H9 (cell line): Measurements from ENCODE around the gene RAB3B. TPM values are rescaled to one million over a fixed set of nuclear protein-coding genes. Genes with fewer than 3 reads are reported as not detected.

Experiments
- DNase-seq: peaks from one replicate; pipeline ENCODE4 v3.0.0-alpha.2; 2017
- H2AFZ ChIP-seq: one replicate; pipeline ENCODE4 v1.6.1; 2013; ENCODE audit warnings: mild to moderate bottlenecking, low read length, control low read depth, moderate library complexity
- H2AK5ac ChIP-seq: 2 replicates; pipeline ENCODE4 v1.6.1; 2013; ENCODE audit warnings: low read length, control low read depth, mixed read lengths; ENCODE audit not compliant: insufficient read length
- H2BK120ac ChIP-seq: one replicate; pipeline ENCODE4 v1.6.1; 2013; ENCODE audit warnings: low read depth, mild to moderate bottlenecking, low read length, control low read depth, inconsistent platforms; ENCODE audit not compliant: poor library complexity, severe bottlenecking
- H2BK12ac ChIP-seq: 2 replicates; pipeline ENCODE4 v1.6.1; 2013; ENCODE audit warnings: low read length, control low read depth, mixed read lengths, low read depth; ENCODE audit not compliant: insufficient read length
- H2BK15ac ChIP-seq: 2 replicates; pipeline ENCODE4 v1.6.1; 2013; ENCODE audit warnings: low read depth, low read length, control low read depth
- H2BK20ac ChIP-seq: one replicate; pipeline ENCODE4 v1.6.1; 2013; ENCODE audit warnings: low read depth, mild to moderate bottlenecking, low read length, control low read depth, inconsistent platforms; ENCODE audit not compliant: poor library complexity, severe bottlenecking
- H2BK5ac ChIP-seq: 2 replicates; pipeline ENCODE4 v1.6.1; 2013; ENCODE audit warnings: low read length, control low read depth, mixed read lengths; ENCODE audit not compliant: insufficient read length
- H3K14ac ChIP-seq: 2 replicates; pipeline ENCODE4 v1.6.1; 2013; ENCODE audit warnings: low read length, control low read depth; ENCODE audit not compliant: insufficient read depth
- H3K18ac ChIP-seq: 2 replicates; pipeline ENCODE4 v1.6.1; 2013; ENCODE audit warnings: low read depth, mild to moderate bottlenecking, mixed read lengths, low read length, control low read depth; ENCODE audit not compliant: insufficient read length
- H3K23ac ChIP-seq: 2 replicates; pipeline ENCODE4 v1.6.1; 2013; ENCODE audit warnings: low read length, control low read depth, mixed read lengths, low read depth; ENCODE audit not compliant: insufficient read length
- H3K23me2 ChIP-seq: 2 replicates; pipeline ENCODE4 v1.6.1; 2013; ENCODE audit warnings: low read depth, mild to moderate bottlenecking, mixed read lengths, low read length, control low read depth; ENCODE audit not compliant: insufficient read length, poor library complexity, severe bottlenecking
- H3K27ac ChIP-seq: 2 replicates; pipeline ENCODE4 v1.5.1; 2013; ENCODE audit warnings: low read length, control low read depth, mixed read lengths, low read depth; ENCODE audit not compliant: insufficient read length
- H3K27me3 ChIP-seq: 2 replicates; pipeline ENCODE4 v1.6.1; 2013; ENCODE audit warnings: low read length, control low read depth, inconsistent platforms; ENCODE audit not compliant: insufficient read depth
- H3K4ac ChIP-seq: 2 replicates; pipeline ENCODE4 v1.6.1; 2013; ENCODE audit warnings: low read depth, mild to moderate bottlenecking, control low read depth, inconsistent platforms, low read length, moderate library complexity
- H3K4me1 ChIP-seq: 2 replicates; pipeline ENCODE4 v1.6.1; 2013; ENCODE audit warnings: low read length, control low read depth, inconsistent platforms; ENCODE audit not compliant: insufficient read depth
- H3K4me2 ChIP-seq: 2 replicates; pipeline ENCODE4 v1.6.1; 2013; ENCODE audit warnings: low read length, control low read depth, mixed read lengths; ENCODE audit not compliant: insufficient read length, insufficient read depth
- H3K56ac ChIP-seq: 2 replicates; pipeline ENCODE4 v1.6.1; 2013; ENCODE audit warnings: low read depth, mild to moderate bottlenecking, mixed read lengths, low read length, control low read depth; ENCODE audit not compliant: insufficient read length
- H3K79me1 ChIP-seq: 2 replicates; pipeline ENCODE4 v1.6.1; 2013; ENCODE audit warnings: low read depth, mild to moderate bottlenecking, moderate library complexity, low read length, control low read depth, inconsistent platforms; ENCODE audit not compliant: insufficient read depth, poor library complexity, severe bottlenecking
- H3K79me2 ChIP-seq: 2 replicates; pipeline ENCODE4 v1.6.1; 2013; ENCODE audit warnings: low read length, control low read depth, inconsistent platforms; ENCODE audit not compliant: insufficient read depth
- H3K9ac ChIP-seq: 2 replicates; pipeline ENCODE4 v1.6.1; 2013; ENCODE audit warnings: low read length, control low read depth, mixed read lengths; ENCODE audit not compliant: insufficient read length; ENCODE audit errors: extremely low read depth
- H3K9me3 ChIP-seq: one replicate; pipeline ENCODE4 v1.6.1; 2013; ENCODE audit warnings: low read depth, low read length, inconsistent platforms; ENCODE audit not compliant: control insufficient read depth
- H3T11ph ChIP-seq: one replicate; pipeline ENCODE4 v1.6.1; 2013; ENCODE audit warnings: mild to moderate bottlenecking, low read length, control low read depth, inconsistent platforms
- H4K20me1 ChIP-seq: one replicate; pipeline ENCODE4 v1.6.1; 2013; ENCODE audit not compliant: control insufficient read depth, insufficient read length, insufficient read depth
- H4K5ac ChIP-seq: 2 replicates; pipeline ENCODE4 v1.6.1; 2013; ENCODE audit warnings: low read depth, mild to moderate bottlenecking, mixed read lengths, low read length, control low read depth; ENCODE audit not compliant: insufficient read length
- H4K8ac ChIP-seq: replicated peaks from 2 replicates; pipeline ENCODE4 v1.6.1; 2013; ENCODE audit warnings: low read length, control low read depth, mixed read lengths, low read depth; ENCODE audit not compliant: insufficient read length
- H4K91ac ChIP-seq: 2 replicates; pipeline ENCODE4 v1.6.1; 2013; ENCODE audit warnings: low read depth, mild to moderate bottlenecking, moderate library complexity, mixed read lengths, low read length, control low read depth; ENCODE audit not compliant: insufficient read length
- H3K27ac Mint-ChIP-seq, 3 experiments: 2 replicates in 2 of 3; 3 replicates in 1 of 3; pipeline ENCODE4 v1.8.0; 2020 to 2021; ENCODE audit warnings: mixed read lengths in 3 of 3, mild to moderate bottlenecking in 1 of 3, moderate library complexity in 1 of 3
- H3K27me3 Mint-ChIP-seq: 2 replicates; pipeline ENCODE4 v1.8.0; 2021; ENCODE audit warnings: low read depth, mild to moderate bottlenecking, moderate library complexity, mixed read lengths
- H3K36me3 Mint-ChIP-seq, 3 experiments: 2 replicates in 2 of 3; 3 replicates in 1 of 3; pipeline ENCODE4 v1.8.0; 2020 to 2021; ENCODE audit warnings: low read depth in 3 of 3, mixed read lengths in 3 of 3; ENCODE audit not compliant: insufficient read depth in 1 of 3
- H3K4me1 Mint-ChIP-seq, 2 experiments: 2 replicates each; pipeline ENCODE4 v1.8.0; 2020; ENCODE audit warnings: mixed read lengths in 2 of 2
- H3K4me3 Mint-ChIP-seq, 2 experiments: 2 replicates in 1 of 2; 3 replicates in 1 of 2; pipeline ENCODE4 v1.8.0; 2020 to 2021; ENCODE audit warnings: mild to moderate bottlenecking in 2 of 2, mixed read lengths in 2 of 2, moderate library complexity in 1 of 2
- H3K9me3 Mint-ChIP-seq, 2 experiments: 2 replicates in 1 of 2; 3 replicates in 1 of 2; pipeline ENCODE4 v1.8.0; 2020; ENCODE audit warnings: mild to moderate bottlenecking in 2 of 2, mixed read lengths in 2 of 2, moderate library complexity in 1 of 2
- WGBS: extraction: QIAGEN DNeasy Blood & Tissue Kit; methylation state at CpG from one replicate; pipeline ENCODE4 v1.1.7; 2013; ENCODE audit warnings: missing lambda C conversion rate, low lambda C conversion rate, mixed read lengths; ENCODE audit not compliant: insufficient read length; ENCODE audit errors: extremely low coverage; 5-methylcytosine and 5-hydroxymethylcytosine counted together
- total RNA-seq: library from RNA; stranded (reverse); gene quantifications from 2 replicates; pipeline ENCODE4 v1.2.1, GENCODE V29; 2021
- TF ChIP-seq, protein P1 (sequence below): fragments of 200-600 bp; sonication (generic); conservative IDR thresholded peaks from 3 replicates; pipeline ENCODE4 v1.8.0; 2021; ENCODE audit warnings: antibody characterized with exemption, mild to moderate bottlenecking

Gene RAB3B
- total RNA-seq, 1 experiment from 2014 or later, result 30.6 TPM

DNA sequence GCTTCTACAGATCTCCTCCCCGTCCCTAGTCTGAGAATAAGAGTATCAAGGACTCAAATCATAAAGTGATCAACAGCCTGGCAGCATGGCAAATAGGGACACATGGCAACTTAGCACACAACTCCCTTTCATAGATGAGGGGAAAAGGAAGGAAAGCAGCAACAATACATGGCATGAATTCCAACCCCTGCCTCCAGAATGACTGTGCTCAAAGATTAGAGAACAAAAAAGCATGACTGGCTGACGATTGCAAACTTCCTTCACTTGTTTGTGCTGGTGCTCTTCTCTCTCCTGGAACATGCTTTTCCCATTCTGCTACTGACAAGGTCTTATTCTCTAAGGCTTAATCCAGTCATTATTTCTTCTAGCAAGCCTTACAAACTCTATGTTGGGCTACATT is 31.6 kb upstream of the RAB3B start:
- Histone ChIP-seq H3K18ac (no peak overlapping the region), H3K4me1 (no peaks in the 10 kb centered on the region), H2AK5ac (no peak overlapping the region), H3K23ac (no peak overlapping the region), H3K79me2 (no peaks in the 10 kb centered on the region), H4K20me1 (no peaks in the 10 kb centered on the region), H2AFZ (no peak overlapping the region), H3K14ac (no peak overlapping the region), H3K27me3 (no peaks in the 10 kb centered on the region), H3K56ac (no peak overlapping the region), H2BK20ac (no peak overlapping the region), H3K4ac (no peak overlapping the region), H3K9ac (no peak overlapping the region), H4K5ac (no peak overlapping the region), H2BK15ac (no peak overlapping the region), H2BK12ac (no peak overlapping the region), H3K4me2 (no peak overlapping the region), H2BK120ac (no peak overlapping the region), H3K79me1 (no peaks in the 10 kb centered on the region), H3T11ph (no peak overlapping the region), H3K23me2 (no peaks in the 10 kb centered on the region), H2BK5ac (no peak overlapping the region), H3K27ac (no peak overlapping the region), H3K9me3 (no peaks in the 10 kb centered on the region), H4K8ac (no peak overlapping the region), H4K91ac (no peak overlapping the region)
- no peak for DNase-seq
- Mint-ChIP-seq H3K4me1 (no peaks in the 10 kb centered on the region), H3K9me3 (no peaks in the 10 kb centered on the region), H3K27ac (no peak overlapping the region), H3K4me3 (no peak overlapping the region), H3K36me3 (peaks cover 31 to 58% (median 55%) of the 10 kb centered on the region in 3 experiments; a peak in 6 of 7 replicates), H3K27me3 (no peaks in the 10 kb centered on the region)
- no CpG with 5 or more reads among the region's 2 CpGs for WGBS
- TF ChIP-seq, protein P1, sequence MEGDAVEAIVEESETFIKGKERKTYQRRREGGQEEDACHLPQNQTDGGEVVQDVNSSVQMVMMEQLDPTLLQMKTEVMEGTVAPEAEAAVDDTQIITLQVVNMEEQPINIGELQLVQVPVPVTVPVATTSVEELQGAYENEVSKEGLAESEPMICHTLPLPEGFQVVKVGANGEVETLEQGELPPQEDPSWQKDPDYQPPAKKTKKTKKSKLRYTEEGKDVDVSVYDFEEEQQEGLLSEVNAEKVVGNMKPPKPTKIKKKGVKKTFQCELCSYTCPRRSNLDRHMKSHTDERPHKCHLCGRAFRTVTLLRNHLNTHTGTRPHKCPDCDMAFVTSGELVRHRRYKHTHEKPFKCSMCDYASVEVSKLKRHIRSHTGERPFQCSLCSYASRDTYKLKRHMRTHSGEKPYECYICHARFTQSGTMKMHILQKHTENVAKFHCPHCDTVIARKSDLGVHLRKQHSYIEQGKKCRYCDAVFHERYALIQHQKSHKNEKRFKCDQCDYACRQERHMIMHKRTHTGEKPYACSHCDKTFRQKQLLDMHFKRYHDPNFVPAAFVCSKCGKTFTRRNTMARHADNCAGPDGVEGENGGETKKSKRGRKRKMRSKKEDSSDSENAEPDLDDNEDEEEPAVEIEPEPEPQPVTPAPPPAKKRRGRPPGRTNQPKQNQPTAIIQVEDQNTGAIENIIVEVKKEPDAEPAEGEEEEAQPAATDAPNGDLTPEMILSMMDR, result no peak
